SK-N-SH treated with all-trans-retinoic acid at 6 μM for 48 hours (cell line): ENCODE data around the gene RAD51C.

Experiments
- ATAC-seq: fragments of 200-7000 bp; cut with Tn5 transposase; 3 replicates; pipeline ENCODE4 v1.9.1; 2020; ENCODE audit warnings: mild to moderate bottlenecking, moderate library complexity
- ARNTL ChIP-seq: fragments of 450-650 bp; formaldehyde crosslinking; IDR thresholded peaks from 2 replicates; pipeline ENCODE4 v1.5.0; 2020; ENCODE audit warnings: low read depth, mild to moderate bottlenecking, moderate library complexity, borderline replicate concordance
- BACH2 ChIP-seq: fragments of 250-450 bp; sonication (Bioruptor Pico); IDR thresholded peaks from 2 replicates; pipeline ENCODE4 v1.9.0; 2021; ENCODE audit warnings: mild to moderate bottlenecking, borderline replicate concordance
- CREB5 ChIP-seq: fragments of 250-450 bp; sonication (Bioruptor Pico); IDR thresholded peaks from 2 replicates; pipeline ENCODE4 v1.5.1; 2020; ENCODE audit warnings: low read depth, mild to moderate bottlenecking, moderate library complexity
- CSDC2 ChIP-seq: fragments of 250-450 bp; sonication (Bioruptor Pico); IDR thresholded peaks from 2 replicates; pipeline ENCODE4 v1.5.0; 2020; ENCODE audit warnings: mild to moderate bottlenecking, moderate library complexity
- ESRRG ChIP-seq: fragments of 250-450 bp; sonication (Bioruptor Pico); IDR thresholded peaks from 2 replicates; pipeline ENCODE4 v1.6.1; 2021; ENCODE audit warnings: mild to moderate bottlenecking
- GLIS3 ChIP-seq: fragments of 250-450 bp; sonication (Bioruptor Pico); IDR thresholded peaks from 2 replicates; pipeline ENCODE4 v1.5.0; 2020; ENCODE audit warnings: mild to moderate bottlenecking, moderate library complexity
- ISL1 ChIP-seq: fragments of 250-450 bp; sonication (Bioruptor Pico); IDR thresholded peaks from 2 replicates; pipeline ENCODE4 v2.1.2; 2022; ENCODE audit warnings: mild to moderate bottlenecking, moderate library complexity
- OSR1 ChIP-seq: fragments of 250-450 bp; sonication (Bioruptor Pico); IDR thresholded peaks from 2 replicates; pipeline ENCODE4 v1.8.0; 2022; ENCODE audit warnings: moderate library complexity, mild to moderate bottlenecking, inconsistent platforms
- PATZ1 ChIP-seq: fragments of 250-450 bp; sonication (Bioruptor Pico); IDR thresholded peaks from 2 replicates; pipeline ENCODE4 v1.8.0; 2020; ENCODE audit warnings: mild to moderate bottlenecking, moderate library complexity, borderline replicate concordance
- POU6F1 ChIP-seq: fragments of 250-450 bp; sonication (Bioruptor Pico); IDR thresholded peaks from 2 replicates; pipeline ENCODE4 v1.8.0; 2021; ENCODE audit warnings: low read depth, mild to moderate bottlenecking, moderate library complexity, borderline replicate concordance
- PPARA ChIP-seq: fragments of 250-450 bp; sonication (Bioruptor Pico); IDR thresholded peaks from 2 replicates; pipeline ENCODE4 v1.5.0; 2020; ENCODE audit warnings: mild to moderate bottlenecking, borderline replicate concordance
- RARB ChIP-seq: fragments of 250-450 bp; sonication (Bioruptor Pico); IDR thresholded peaks from 2 replicates; pipeline ENCODE4 v1.8.0; 2021; ENCODE audit warnings: mild to moderate bottlenecking, moderate library complexity
- SNAI2 ChIP-seq: fragments of 250-450 bp; sonication (Bioruptor Pico); IDR thresholded peaks from 2 replicates; pipeline ENCODE4 v1.5.0; 2020; ENCODE audit warnings: mild to moderate bottlenecking, moderate library complexity
- TOX ChIP-seq: fragments of 250-450 bp; sonication (Bioruptor Pico); IDR thresholded peaks from 2 replicates; pipeline ENCODE4 v1.8.0; 2021; ENCODE audit warnings: mild to moderate bottlenecking, moderate library complexity, borderline replicate concordance
- TSHZ2 ChIP-seq: fragments of 250-450 bp; sonication (Bioruptor Pico); IDR thresholded peaks from 2 replicates; pipeline ENCODE4 v1.5.0; 2020; ENCODE audit warnings: mild to moderate bottlenecking, moderate library complexity
- ZFP3 ChIP-seq: fragments of 250-450 bp; sonication (Bioruptor Pico); IDR thresholded peaks from 2 replicates; pipeline ENCODE4 v1.5.0; 2020; ENCODE audit warnings: mild to moderate bottlenecking, moderate library complexity
- ZFP30 ChIP-seq: fragments of 450-650 bp; formaldehyde crosslinking; IDR thresholded peaks from 2 replicates; pipeline ENCODE4 v1.5.0; 2022; ENCODE audit warnings: mild to moderate bottlenecking, moderate library complexity
- ZNF565 ChIP-seq: fragments of 450-650 bp; formaldehyde crosslinking; conservative IDR thresholded peaks from 2 replicates; pipeline ENCODE4 v1.5.0; 2020; ENCODE audit warnings: low read depth, mild to moderate bottlenecking, moderate library complexity
- ZNF70 ChIP-seq: fragments of 450-650 bp; formaldehyde crosslinking; IDR thresholded peaks from 2 replicates; pipeline ENCODE4 v1.5.0; 2020; ENCODE audit warnings: mild to moderate bottlenecking, moderate library complexity
- ZNF8 ChIP-seq: fragments of 450-650 bp; formaldehyde crosslinking; IDR thresholded peaks from 2 replicates; pipeline ENCODE4 v1.5.0; 2020; ENCODE audit warnings: mild to moderate bottlenecking, moderate library complexity

Gene RAD51C

GRCh38 chr17:58757162-58757613, 64.8 kb downstream of the RAD51C start:
- no peak; the same call in 2 of the 3 replicates for ATAC-seq
- no peak for TF ChIP-seq ZNF70 (CRISPR knock-in tag)
- TF ChIP-seq ARNTL (CRISPR knock-in tag), result no peak
- TF ChIP-seq TSHZ2 (CRISPR knock-in tag), result 0 out of 2 replicates have a peak, but pooled peaks have one; percentile 2
- no peak for TF ChIP-seq RARB
- no peak for TF ChIP-seq GLIS3 (CRISPR knock-in tag)

GRCh38 chr17:58758890-58759289, 66.5 kb downstream of the RAD51C start:
- no peak for ATAC-seq

More at GRCh38 chr17:58758890-58759289, 66.5 kb downstream of the RAD51C start:
- TF ChIP-seq CREB5 (CRISPR knock-in tag) (no peak), TSHZ2 (CRISPR knock-in tag) (no peak), ZNF70 (CRISPR knock-in tag) (no peak), ARNTL (CRISPR knock-in tag) (no peak), SNAI2 (CRISPR knock-in tag) (no peak), OSR1 (CRISPR knock-in tag) (no peak), ZFP30 (no peak), POU6F1 (CRISPR knock-in tag) (no peak), ZNF565 (CRISPR knock-in tag) (no peak), ISL1 (no peak), RARB (no peak), PATZ1 (CRISPR knock-in tag) (no peak), ESRRG (CRISPR knock-in tag) (no peak), ZNF8 (CRISPR knock-in tag) (no peak), CSDC2 (CRISPR knock-in tag) (no peak), ZFP3 (CRISPR knock-in tag) (no peak), BACH2 (CRISPR knock-in tag) (no peak), GLIS3 (CRISPR knock-in tag) (no peak), TOX (CRISPR knock-in tag) (no peak), PPARA (no peak)
- TF ChIP-seq, all 23 proteins: peak for 0
